GM23248 (cell line): ENCODE results near the gene UST.

ENCODE experiments used
- EZH2 ChIP-seq: fragments of 200-600 bp; sonication (generic); IDR thresholded peaks from 2 replicates; pipeline ENCODE4 v1.6.1; 2018; ENCODE audit warnings: antibody characterized with exemption, mild to moderate bottlenecking; ENCODE audit not compliant: insufficient read depth, poor library complexity, severe bottlenecking
- EZH2phosphoT487 ChIP-seq: fragments of 200-600 bp; sonication (generic); IDR thresholded peaks from 2 replicates; pipeline ENCODE4 v1.6.1; 2018; ENCODE audit warnings: antibody characterized with exemption, moderate library complexity, mild to moderate bottlenecking, low read depth; ENCODE audit not compliant: insufficient read depth

DNA sequence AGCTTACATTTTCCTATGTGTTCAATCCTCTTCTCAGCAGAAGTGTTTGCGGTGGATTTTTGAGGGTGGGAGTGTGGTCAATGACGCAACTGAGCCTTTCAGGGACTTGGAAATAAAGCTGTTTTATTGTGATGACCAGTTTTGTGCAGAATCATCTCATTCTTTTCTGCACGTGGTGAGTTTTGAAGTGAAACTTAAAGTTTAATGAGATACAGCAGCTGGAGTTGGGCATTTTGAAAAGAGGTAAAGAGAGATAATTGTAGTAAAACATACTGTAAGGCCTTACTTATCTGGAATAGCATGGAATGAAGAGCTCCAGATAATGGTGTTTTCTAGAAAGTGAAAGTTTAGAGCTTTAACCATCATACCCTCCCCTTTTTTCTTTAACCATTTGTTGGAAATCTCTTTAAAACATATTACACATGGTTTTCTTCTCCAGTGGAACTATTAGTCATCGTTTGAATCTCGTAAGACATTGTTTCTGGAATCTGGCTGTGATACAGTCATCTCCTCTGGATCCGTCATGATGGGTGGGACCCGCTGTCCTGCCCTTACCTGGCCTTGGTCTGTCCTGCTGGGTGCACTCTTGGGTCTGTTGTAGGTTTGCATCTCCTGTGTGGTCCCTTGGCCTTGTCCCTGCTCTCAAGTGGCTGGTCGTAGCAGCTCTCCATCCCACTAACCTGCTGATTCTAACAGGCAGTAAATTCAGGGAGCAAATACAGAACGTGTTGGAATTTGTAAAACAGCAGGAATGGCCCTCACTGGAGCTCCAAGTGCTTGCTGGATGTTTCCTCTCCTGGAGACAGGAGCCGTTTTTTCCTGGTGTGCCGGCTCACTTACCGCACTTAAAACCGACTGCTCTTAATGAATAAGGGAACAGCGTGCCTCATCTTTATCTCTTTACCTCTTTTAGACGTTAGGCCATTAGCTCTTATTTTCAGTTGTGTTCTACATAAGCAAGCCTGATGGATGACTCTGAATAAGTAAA lies 29.8 kb downstream of the UST start:
- TF ChIP-seq EZH2phosphoT487 (peak; percentile 30; the same call in 1 of the 2 replicates), EZH2 (no peak)
